GM21717 (cell line): ENCODE data around the gene MAGI2.
"Not testable (repeated sequence)": the region's sequence is repeated elsewhere in the genome, so short reads cannot be mapped to it uniquely, and the experiment has no call there.

Experiments used
- ATAC-seq: cut with Tn5 transposase; IDR thresholded peaks from one replicate; pipeline ENCODE4 v1.9.1; 2021; ENCODE audit warnings: mild to moderate bottlenecking, moderate library complexity; ENCODE audit not compliant: unreplicated experiment

The MAGI2 gene

GRCh38 chr7:78514634-78515033, 938.8 kb downstream of the MAGI2 start:
- ATAC-seq = no peak

GRCh38 chr7:78510580-78511188, 942.8 kb downstream of the MAGI2 start:
- no peak for ATAC-seq

- not testable (repeated sequence) for ATAC-seq
Observed at GRCh38 chr7:78503301-78503700, 950.2 kb downstream of the MAGI2 start.

GRCh38 chr7:78501064-78501463, 952.4 kb downstream of the MAGI2 start:
- no peak for ATAC-seq

GRCh38 chr7:78499971-78500370, 953.5 kb downstream of the MAGI2 start:
- no peak for ATAC-seq

GRCh38 chr7:78499283-78499682, 954.2 kb downstream of the MAGI2 start:
- no peak for ATAC-seq

- no peak for ATAC-seq
Observed at GRCh38 chr7:78497728-78498427, 955.6 kb downstream of the MAGI2 start.

GRCh38 chr7:78496096-78496630, 957.3 kb downstream of the MAGI2 start:
- no peak for ATAC-seq

GRCh38 chr7:78493401-78493800, 960.1 kb downstream of the MAGI2 start:
- no peak for ATAC-seq

GRCh38 chr7:78492146-78492545, 961.3 kb downstream of the MAGI2 start:
- no peak for ATAC-seq

GRCh38 chr7:78490524-78490923, 962.9 kb downstream of the MAGI2 start:
- ATAC-seq = no peak

- ATAC-seq = no peak
Observed at GRCh38 chr7:78489476-78490240, 963.8 kb downstream of the MAGI2 start.

- no peak for ATAC-seq
Observed at GRCh38 chr7:78487464-78487863, 966.0 kb downstream of the MAGI2 start.

- ATAC-seq = no peak
Observed at GRCh38 chr7:78479348-78479747, 974.1 kb downstream of the MAGI2 start.

GRCh38 chr7:78476851-78477405, 976.5 kb downstream of the MAGI2 start:
- no peak for ATAC-seq

- ATAC-seq = no peak
Observed at GRCh38 chr7:78473571-78474301, 979.7 kb downstream of the MAGI2 start.

GRCh38 chr7:78473021-78473420, 980.4 kb downstream of the MAGI2 start:
- ATAC-seq = no peak

- ATAC-seq = no peak
Observed at GRCh38 chr7:78472519-78472918, 980.9 kb downstream of the MAGI2 start.

GRCh38 chr7:78465894-78466293, 987.6 kb downstream of the MAGI2 start:
- ATAC-seq = no peak

- ATAC-seq = no peak
Observed at GRCh38 chr7:78463039-78463438, 990.4 kb downstream of the MAGI2 start.

- ATAC-seq = no peak
Observed at GRCh38 chr7:78450706-78451105, 1002.8 kb downstream of the MAGI2 start.
